ENCODE results near the gene ZNF556. TPM values are rescaled to one million over a fixed set of nuclear protein-coding genes. Genes with fewer than 3 reads are reported as not detected.

ZNF556 gene
- total RNA-seq, 2 donors from 2014 or later, result 0.49 TPM; not detected in 1

DNA sequence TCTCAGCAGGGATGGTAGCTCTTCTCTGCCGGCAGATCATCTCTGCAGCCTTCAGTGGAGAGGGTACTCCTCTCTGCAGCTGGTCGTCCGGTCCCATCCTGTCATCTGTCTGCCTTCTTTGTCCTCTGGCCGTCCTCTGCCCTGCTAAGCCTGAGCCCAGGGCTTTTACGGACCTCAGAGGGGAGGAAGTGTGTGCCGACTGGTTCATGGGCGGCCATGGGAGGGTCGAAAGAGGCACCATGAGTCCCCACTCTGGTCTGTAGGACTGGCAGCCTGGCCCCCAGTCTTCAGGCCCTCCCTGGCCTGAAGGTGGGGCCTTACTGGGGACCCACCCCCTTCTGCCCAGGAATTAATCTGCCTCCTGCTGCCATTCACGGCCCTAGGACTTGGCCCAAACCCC, 43.5 kb upstream of the ZNF556 start:
- H3K4me1 ChIP-seq (ENCODE audit: control insufficient read depth in 1 of 2, low read depth in 2 of 2), result peaks cover 6 to 12% of the 10 kb centered on the region in 2 donors
- no peak overlapping the region for H3K4me3 ChIP-seq
- TF ChIP-seq, protein P1, sequence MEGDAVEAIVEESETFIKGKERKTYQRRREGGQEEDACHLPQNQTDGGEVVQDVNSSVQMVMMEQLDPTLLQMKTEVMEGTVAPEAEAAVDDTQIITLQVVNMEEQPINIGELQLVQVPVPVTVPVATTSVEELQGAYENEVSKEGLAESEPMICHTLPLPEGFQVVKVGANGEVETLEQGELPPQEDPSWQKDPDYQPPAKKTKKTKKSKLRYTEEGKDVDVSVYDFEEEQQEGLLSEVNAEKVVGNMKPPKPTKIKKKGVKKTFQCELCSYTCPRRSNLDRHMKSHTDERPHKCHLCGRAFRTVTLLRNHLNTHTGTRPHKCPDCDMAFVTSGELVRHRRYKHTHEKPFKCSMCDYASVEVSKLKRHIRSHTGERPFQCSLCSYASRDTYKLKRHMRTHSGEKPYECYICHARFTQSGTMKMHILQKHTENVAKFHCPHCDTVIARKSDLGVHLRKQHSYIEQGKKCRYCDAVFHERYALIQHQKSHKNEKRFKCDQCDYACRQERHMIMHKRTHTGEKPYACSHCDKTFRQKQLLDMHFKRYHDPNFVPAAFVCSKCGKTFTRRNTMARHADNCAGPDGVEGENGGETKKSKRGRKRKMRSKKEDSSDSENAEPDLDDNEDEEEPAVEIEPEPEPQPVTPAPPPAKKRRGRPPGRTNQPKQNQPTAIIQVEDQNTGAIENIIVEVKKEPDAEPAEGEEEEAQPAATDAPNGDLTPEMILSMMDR (IDR thresholded peaks at IDR 0.05), result no peak
- DNase-seq (ENCODE audit: low spot score), result no peak
- H3K27me3 ChIP-seq (replicated peaks; ENCODE audit: insufficient read depth), result no peaks in the 10 kb centered on the region
- peaks cover 10% of the 10 kb centered on the region for H3K36me3 ChIP-seq
- H3K9me3 ChIP-seq, result no peaks in the 10 kb centered on the region
- H3K27ac ChIP-seq, result no peak overlapping the region
- no peak for ATAC-seq (ENCODE audit: insufficient number of reproducible peaks, low FRiP score, low read depth)

DNA sequence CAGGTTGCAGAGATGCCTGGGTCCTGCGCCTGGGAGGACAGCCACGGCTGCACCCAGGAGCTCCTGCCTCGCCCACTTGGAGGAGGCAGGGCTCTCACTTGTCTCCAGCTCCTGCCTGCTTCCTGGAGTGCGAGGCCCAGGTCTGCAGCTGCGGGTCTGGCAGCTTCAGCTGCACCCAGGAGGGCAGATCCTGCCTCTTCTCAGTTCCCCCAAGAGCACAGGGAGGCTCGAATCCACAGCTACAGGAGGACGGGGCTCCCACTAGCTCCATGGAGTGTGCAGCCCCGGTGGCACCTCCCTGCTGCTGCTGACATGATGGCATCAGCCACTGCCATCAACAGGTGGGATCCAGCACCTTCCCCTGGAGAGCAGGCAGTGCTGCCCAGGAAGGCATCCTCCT, 43.0 kb upstream of the ZNF556 start:
- no peaks in the 10 kb centered on the region for H3K9me3 ChIP-seq
- H3K4me1 ChIP-seq (ENCODE audit: control insufficient read depth in 1 of 2, low read depth in 2 of 2), result peaks cover 6 to 12% of the 10 kb centered on the region in 2 donors
- no peak for ATAC-seq (ENCODE audit: insufficient number of reproducible peaks, low FRiP score, low read depth)
- no peak overlapping the region for H3K27ac ChIP-seq
- TF ChIP-seq, protein P1 (IDR thresholded peaks at IDR 0.05), result no peak
- H3K4me3 ChIP-seq, result no peak overlapping the region
- H3K36me3 ChIP-seq, result peaks cover 10% of the 10 kb centered on the region
- DNase-seq (ENCODE audit: low spot score), result no peak
- H3K27me3 ChIP-seq (replicated peaks; ENCODE audit: insufficient read depth), result no peaks in the 10 kb centered on the region

DNA sequence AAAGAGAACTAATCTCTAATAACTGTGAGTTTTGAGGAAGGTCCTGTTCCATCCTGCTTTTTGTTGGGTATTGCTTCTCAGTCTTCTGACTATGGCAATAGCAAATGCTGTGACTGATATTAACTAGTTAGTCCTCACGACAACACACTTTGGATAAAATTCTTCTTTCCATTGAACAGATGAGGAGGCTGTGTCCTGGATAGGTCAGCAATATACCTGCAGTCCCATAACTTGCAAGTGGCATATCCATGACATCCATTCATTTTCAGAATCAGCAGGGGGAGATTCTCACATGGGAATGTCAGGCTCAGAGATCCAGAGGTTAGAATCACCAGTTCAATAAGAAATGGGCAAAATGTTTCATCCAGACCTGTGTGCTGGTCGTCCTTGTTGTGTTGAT, 40.1 kb upstream of the ZNF556 start:
- Histone ChIP-seq H3K27ac (no peak overlapping the region), H3K4me1 (ENCODE audit: control insufficient read depth in 1 of 2, low read depth in 2 of 2) (no peaks in the 10 kb centered on the region), H3K36me3 (peaks cover 10% of the 10 kb centered on the region), H3K9me3 (peaks cover 5% of the 10 kb centered on the region), H3K4me3 (no peak overlapping the region), H3K27me3 (replicated peaks; ENCODE audit: insufficient read depth) (no peaks in the 10 kb centered on the region)
- ATAC-seq (ENCODE audit: insufficient number of reproducible peaks, low FRiP score, low read depth) (no peak), DNase-seq (ENCODE audit: low spot score) (no peak)
- TF ChIP-seq, protein P1 (IDR thresholded peaks at IDR 0.05), result no peak

GRCh38 chr19:2827840-2828489, 39.2 kb upstream of the ZNF556 start:
- Histone ChIP-seq H3K27me3 (replicated peaks; ENCODE audit: insufficient read depth) (no peaks in the 10 kb centered on the region), H3K4me1 (ENCODE audit: control insufficient read depth in 1 of 2, low read depth in 2 of 2) (no peaks in the 10 kb centered on the region), H3K4me3 (no peak overlapping the region), H3K36me3 (peaks cover 19% of the 10 kb centered on the region), H3K9me3 (peaks cover 12% of the 10 kb centered on the region), H3K27ac (no peak overlapping the region)
- ATAC-seq (ENCODE audit: insufficient number of reproducible peaks, low FRiP score, low read depth) (no peak), DNase-seq (ENCODE audit: low spot score) (no peak)
- TF ChIP-seq, protein P1 (IDR thresholded peaks at IDR 0.05), result no peak

DNA sequence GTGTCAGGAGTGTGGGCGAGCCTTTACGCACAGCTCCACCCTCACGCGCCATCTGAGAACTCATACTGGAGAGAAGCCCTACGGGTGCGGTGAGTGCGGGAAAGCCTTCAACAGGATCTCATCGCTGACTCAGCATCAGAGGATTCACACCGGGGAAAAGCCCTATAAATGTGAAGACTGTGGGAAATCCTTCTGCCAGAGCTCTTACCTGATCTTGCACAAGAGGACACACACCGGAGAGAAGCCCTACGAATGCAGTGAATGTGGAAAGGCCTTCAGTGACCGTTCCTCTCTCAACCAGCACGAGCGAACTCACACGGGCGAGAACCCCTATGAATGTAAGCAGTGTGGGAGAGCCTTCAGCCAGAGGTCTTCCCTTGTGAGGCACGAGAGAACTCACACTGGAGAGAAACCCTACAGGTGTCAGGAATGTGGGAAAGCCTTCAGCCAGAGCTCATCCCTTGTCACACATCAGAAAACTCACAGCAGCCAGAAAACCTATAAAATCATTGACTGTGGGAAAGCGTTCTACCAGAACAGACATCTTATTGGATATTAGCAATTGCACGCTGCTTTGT, 32.8 kb upstream of the ZNF556 start:
- DNase-seq (ENCODE audit: low spot score) (no peak), ATAC-seq (ENCODE audit: insufficient number of reproducible peaks, low FRiP score, low read depth) (no peak)
- TF ChIP-seq, protein P1 (IDR thresholded peaks at IDR 0.05), result no peak
- H3K9me3 ChIP-seq, result peaks cover 39% of the 10 kb centered on the region
- peaks cover 37% of the 10 kb centered on the region for H3K36me3 ChIP-seq
- no peak overlapping the region for H3K4me3 ChIP-seq
- H3K27ac ChIP-seq, result no peak overlapping the region
- no peaks in the 10 kb centered on the region for H3K4me1 ChIP-seq (ENCODE audit: control insufficient read depth in 1 of 2, low read depth in 2 of 2)
- H3K27me3 ChIP-seq (replicated peaks; ENCODE audit: insufficient read depth), result no peaks in the 10 kb centered on the region

Data from thoracic aorta (tissue), 2 donors.